ENCODE measurements around the gene LDLRAP1. TPM values are rescaled to one million over a fixed set of nuclear protein-coding genes. Genes with fewer than 3 reads are reported as not detected.

Gene LDLRAP1
- total and polyA plus RNA-seq, 9 donors = 9.1 to 17.4 (median 13.1) TPM

DNA sequence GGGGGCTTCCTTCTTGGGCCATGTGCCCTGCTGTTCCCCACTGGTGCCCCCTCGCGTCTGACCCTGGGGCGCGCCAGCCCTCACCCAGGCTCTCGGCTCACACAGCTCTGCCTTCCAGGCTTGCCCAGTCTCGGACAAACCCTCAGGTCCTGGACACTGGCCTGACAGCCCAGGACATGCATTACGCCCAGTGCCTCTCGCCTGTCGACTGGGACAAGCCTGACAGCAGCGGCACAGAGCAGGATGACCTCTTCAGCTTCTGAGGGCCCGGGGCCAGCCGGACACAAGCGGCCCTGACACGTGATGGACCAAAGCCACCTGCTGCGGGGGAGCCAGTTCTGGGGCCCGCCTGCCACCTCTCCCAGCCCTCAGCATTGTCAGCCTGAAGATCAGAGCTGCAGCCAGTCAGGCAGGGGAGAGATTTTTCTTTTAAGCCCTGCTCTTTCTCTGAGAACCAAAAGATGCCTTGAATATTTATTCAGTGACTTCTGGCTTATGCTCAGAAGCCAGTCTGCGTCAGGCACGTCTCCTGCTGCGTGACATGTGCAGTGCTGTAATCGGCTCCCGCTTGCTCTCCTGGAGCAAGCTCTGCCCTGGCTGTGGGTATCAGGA is 23.4 kb downstream of the LDLRAP1 start:
- no peak overlapping the region for H3K4me3 ChIP-seq
- H3K9me3 ChIP-seq = no peaks in the 10 kb centered on the region
- no peaks in the 10 kb centered on the region for H3K36me3 ChIP-seq
- peak in 3 of 5 donors; percentile 55 to 62 (median 60) for DNase-seq
- peaks cover 11% of the 10 kb centered on the region for H3K4me1 ChIP-seq (ENCODE audit: insufficient read depth)
- WGBS, 3 donors = 43 to 50% (median 43%) methylated on average over 21 of the region's 21 CpGs
- TF ChIP-seq CTCF (IDR thresholded peaks at IDR 0.05) (no peak), POLR2A (IDR thresholded peaks at IDR 0.05) (no peak)
- intact Hi-C loops (cut with DNase I) = no loop called here
- no peaks in the 10 kb centered on the region for H3K27me3 ChIP-seq
- peak overlapping the region in 1 of 2 donors; percentile 34 for H3K27ac ChIP-seq

DNA sequence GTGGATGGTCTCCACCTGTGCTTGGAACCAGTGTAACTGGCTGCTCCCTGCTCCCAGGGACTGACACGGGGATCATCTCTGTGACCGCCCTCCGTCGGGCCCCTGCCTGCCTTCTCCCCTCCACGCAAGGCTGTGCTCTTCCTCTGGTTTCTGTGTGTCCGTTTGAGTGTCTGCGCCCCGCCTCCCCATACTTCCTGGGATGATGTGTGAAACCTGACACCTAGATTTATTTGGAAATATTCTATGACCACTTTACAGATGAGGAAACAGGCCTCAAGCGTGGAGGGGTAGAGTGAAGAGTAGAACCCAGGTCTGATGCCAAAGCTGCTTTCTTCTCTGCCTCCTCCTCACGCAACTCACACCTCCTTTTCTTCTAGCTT is 24.3 kb downstream of the LDLRAP1 start:
- peaks cover 11% of the 10 kb centered on the region for H3K4me1 ChIP-seq (ENCODE audit: insufficient read depth)

GRCh38 chr1:25568090-25568833 is 24.9 kb downstream of the LDLRAP1 start:
- peaks cover 11% of the 10 kb centered on the region for H3K4me1 ChIP-seq (ENCODE audit: insufficient read depth)
- no peak overlapping the region for H3K4me3 ChIP-seq
- no peaks in the 10 kb centered on the region for H3K9me3 ChIP-seq
- TF ChIP-seq CTCF (IDR thresholded peaks at IDR 0.05) (no peak), EP300 (IDR thresholded peaks at IDR 0.05) (no peak), POLR2A (IDR thresholded peaks at IDR 0.05) (no peak)
- peak overlapping the region in 1 of 2 donors; percentile 34 for H3K27ac ChIP-seq
- 46 to 60% (median 51%) methylated on average over 20 to 21 of the region's 21 CpGs for WGBS, 3 donors
- DNase-seq = peak in 3 of 5 donors; percentile 43 to 55 (median 49)
- intact Hi-C loops (cut with DNase I) = no loop called here
- no peaks in the 10 kb centered on the region for H3K27me3 ChIP-seq
- no peaks in the 10 kb centered on the region for H3K36me3 ChIP-seq

More for the DNA sequence above, 24.3 kb downstream of the LDLRAP1 start:
- H3K4me3 ChIP-seq = no peak overlapping the region
- intact Hi-C loops (cut with DNase I) = no loop called here
- H3K27ac ChIP-seq = peak overlapping the region in 1 of 2 donors; percentile 34
- no peaks in the 10 kb centered on the region for H3K36me3 ChIP-seq
- H3K9me3 ChIP-seq = no peaks in the 10 kb centered on the region
- no peaks in the 10 kb centered on the region for H3K27me3 ChIP-seq
- DNase-seq = peak in 1 of 5 donors; percentile 38
- 52 to 62% (median 60%) methylated on average over 10 of the region's 10 CpGs for WGBS, 3 donors
- TF ChIP-seq CTCF (IDR thresholded peaks at IDR 0.05) = no peak
- no peak for TF ChIP-seq EP300 (IDR thresholded peaks at IDR 0.05)
- no peak for TF ChIP-seq POLR2A (IDR thresholded peaks at IDR 0.05)

GRCh38 chr1:25568834-25569596 is 25.6 kb downstream of the LDLRAP1 start:
- Histone ChIP-seq H3K4me3 (no peak overlapping the region), H3K9me3 (no peaks in the 10 kb centered on the region), H3K27ac (peak overlapping the region in 1 of 2 donors; percentile 34), H3K4me1 (ENCODE audit: insufficient read depth) (peaks cover 11% of the 10 kb centered on the region), H3K27me3 (no peaks in the 10 kb centered on the region), H3K36me3 (no peaks in the 10 kb centered on the region)
- WGBS, 3 donors = 78 to 81% (median 80%) methylated on average over 21 of the region's 21 CpGs
- intact Hi-C loops (cut with DNase I) = no loop called here
- DNase-seq = peak in 1 of 5 donors; percentile 43
- TF ChIP-seq EP300 (IDR thresholded peaks at IDR 0.05) = no peak
- no peak for TF ChIP-seq CTCF (IDR thresholded peaks at IDR 0.05)
- TF ChIP-seq POLR2A (IDR thresholded peaks at IDR 0.05) = no peak
